ENCODE results near the gene CPED1. TPM values are rescaled to one million over a fixed set of nuclear protein-coding genes. Genes with fewer than 3 reads are reported as not detected.
A peak's percentile ranks its signal among the peaks of the same experiment; 100 is the strongest.

CPED1 gene
- total RNA-seq, 4 donors from 2014 or later = 15.0 to 32.1 (median 21.8) TPM

- TF ChIP-seq POLR2A (IDR thresholded peaks at IDR 0.05) (no peak), EP300 (IDR thresholded peaks at IDR 0.05) (no peak)
- TF ChIP-seq, protein P1, sequence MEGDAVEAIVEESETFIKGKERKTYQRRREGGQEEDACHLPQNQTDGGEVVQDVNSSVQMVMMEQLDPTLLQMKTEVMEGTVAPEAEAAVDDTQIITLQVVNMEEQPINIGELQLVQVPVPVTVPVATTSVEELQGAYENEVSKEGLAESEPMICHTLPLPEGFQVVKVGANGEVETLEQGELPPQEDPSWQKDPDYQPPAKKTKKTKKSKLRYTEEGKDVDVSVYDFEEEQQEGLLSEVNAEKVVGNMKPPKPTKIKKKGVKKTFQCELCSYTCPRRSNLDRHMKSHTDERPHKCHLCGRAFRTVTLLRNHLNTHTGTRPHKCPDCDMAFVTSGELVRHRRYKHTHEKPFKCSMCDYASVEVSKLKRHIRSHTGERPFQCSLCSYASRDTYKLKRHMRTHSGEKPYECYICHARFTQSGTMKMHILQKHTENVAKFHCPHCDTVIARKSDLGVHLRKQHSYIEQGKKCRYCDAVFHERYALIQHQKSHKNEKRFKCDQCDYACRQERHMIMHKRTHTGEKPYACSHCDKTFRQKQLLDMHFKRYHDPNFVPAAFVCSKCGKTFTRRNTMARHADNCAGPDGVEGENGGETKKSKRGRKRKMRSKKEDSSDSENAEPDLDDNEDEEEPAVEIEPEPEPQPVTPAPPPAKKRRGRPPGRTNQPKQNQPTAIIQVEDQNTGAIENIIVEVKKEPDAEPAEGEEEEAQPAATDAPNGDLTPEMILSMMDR (IDR thresholded peaks at IDR 0.05) = no peak
- DNase-seq (ENCODE audit: low spot score in 2 of 2) = no peak
- H3K4me3 ChIP-seq = no peak overlapping the region
- H3K27me3 ChIP-seq = no peaks in the 10 kb centered on the region
- H3K36me3 ChIP-seq = no peaks in the 10 kb centered on the region
- peaks cover 0 to 75% (median 4%) of the 10 kb centered on the region in 4 donors for H3K4me1 ChIP-seq
- peak overlapping the region in 3 of 4 donors; percentile 46 to 82 (median 73) for H3K27ac ChIP-seq
- H3K9me3 ChIP-seq = no peaks in the 10 kb centered on the region
These were observed 34.7 kb downstream of the CPED1 start for GRCh38 chr7:121023194-121023593.

- WGBS, 2 donors = 21 to 27% methylated on average over 8 of the region's 8 CpGs
These were observed 35.4 kb downstream of the CPED1 start for GRCh38 chr7:121023683-121024511.

GRCh38 chr7:121024611-121025010 lies 36.1 kb downstream of the CPED1 start:
- Histone ChIP-seq H3K9me3 (no peaks in the 10 kb centered on the region), H3K4me3 (peak overlapping the region in 1 of 4 donors; percentile 3), H3K27ac (peak overlapping the region; percentile 43 to 82 (median 60)), H3K27me3 (no peaks in the 10 kb centered on the region), H3K36me3 (no peaks in the 10 kb centered on the region), H3K4me1 (peaks cover 0 to 74% (median 3%) of the 10 kb centered on the region in 4 donors)
- no peak for TF ChIP-seq EP300 (IDR thresholded peaks at IDR 0.05)
- TF ChIP-seq, protein P1 (IDR thresholded peaks at IDR 0.05) = no peak
- no peak for TF ChIP-seq POLR2A (IDR thresholded peaks at IDR 0.05)
- no peak for DNase-seq (ENCODE audit: low spot score in 2 of 2)
- 25 to 28% methylated on average over 5 of the region's 5 CpGs for WGBS, 2 donors

More at GRCh38 chr7:121023683-121024511, 35.4 kb downstream of the CPED1 start:
- no peaks in the 10 kb centered on the region for H3K27me3 ChIP-seq
- TF ChIP-seq POLR2A (IDR thresholded peaks at IDR 0.05) (no peak), EP300 (IDR thresholded peaks at IDR 0.05) (no peak)
- TF ChIP-seq, protein P1 (IDR thresholded peaks at IDR 0.05) = no peak
- no peak for DNase-seq (ENCODE audit: low spot score in 2 of 2)
- H3K36me3 ChIP-seq = no peaks in the 10 kb centered on the region
- peaks cover 0 to 75% (median 4%) of the 10 kb centered on the region in 4 donors for H3K4me1 ChIP-seq
- peak overlapping the region; percentile 43 to 82 (median 60) for H3K27ac ChIP-seq
- H3K4me3 ChIP-seq = no peak overlapping the region
- no peaks in the 10 kb centered on the region for H3K9me3 ChIP-seq

DNA sequence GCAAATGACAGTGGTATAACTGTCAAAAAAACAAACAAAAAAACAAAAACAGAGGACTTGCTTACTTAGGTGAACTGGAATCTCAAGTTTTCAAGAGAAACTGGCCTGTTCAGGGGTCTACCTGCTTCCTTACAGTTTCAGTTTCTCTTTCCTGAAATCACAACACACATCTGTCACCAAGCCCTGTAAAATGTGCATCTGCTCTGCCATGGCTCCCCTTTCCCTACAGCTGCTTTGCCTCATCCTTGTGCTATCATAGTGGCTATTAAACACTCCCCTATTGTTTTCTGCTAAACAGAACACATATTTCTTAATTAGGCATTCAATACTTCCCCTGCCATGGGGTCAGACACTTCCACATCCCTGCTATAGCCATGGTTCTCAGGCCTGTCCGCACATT lies 37.6 kb downstream of the CPED1 start:
- no peak for DNase-seq (ENCODE audit: low spot score in 2 of 2)
- H3K27ac ChIP-seq = peak overlapping the region in 2 of 4 donors; percentile 5 to 13
- peaks cover 0 to 63% (median 2%) of the 10 kb centered on the region in 4 donors for H3K4me1 ChIP-seq
- H3K27me3 ChIP-seq = no peaks in the 10 kb centered on the region
- no peaks in the 10 kb centered on the region for H3K36me3 ChIP-seq
- TF ChIP-seq, protein P1 (IDR thresholded peaks at IDR 0.05) = no peak
- TF ChIP-seq EP300 (IDR thresholded peaks at IDR 0.05) (no peak), POLR2A (IDR thresholded peaks at IDR 0.05) (no peak)
- H3K9me3 ChIP-seq = no peaks in the 10 kb centered on the region
- H3K4me3 ChIP-seq = no peak overlapping the region
- 88 to 93% methylated on average over 1 of the region's 1 CpG for WGBS, 2 donors

- no peak overlapping the region for H3K27ac ChIP-seq
- no peak overlapping the region for H3K4me3 ChIP-seq
- H3K4me1 ChIP-seq = peaks cover 0 to 59% (median 2%) of the 10 kb centered on the region in 4 donors
- TF ChIP-seq, protein P1 (IDR thresholded peaks at IDR 0.05) = no peak
- no peak for TF ChIP-seq POLR2A (IDR thresholded peaks at IDR 0.05)
- no peak for TF ChIP-seq EP300 (IDR thresholded peaks at IDR 0.05)
- H3K36me3 ChIP-seq = no peaks in the 10 kb centered on the region
- no peaks in the 10 kb centered on the region for H3K9me3 ChIP-seq
- H3K27me3 ChIP-seq = no peaks in the 10 kb centered on the region
- WGBS, 2 donors = 96 to 99% methylated on average over 3 of the region's 3 CpGs
- no peak for DNase-seq (ENCODE audit: low spot score in 2 of 2)
These were observed 38.1 kb downstream of the CPED1 start for GRCh38 chr7:121026577-121027111.

Data from tibial nerve (tissue), 4 donors.